Measurements from ENCODE around the gene BMPR1A.

- no peak for TF ChIP-seq CTCF (conservative IDR thresholded peaks at IDR 0.05; ENCODE audit: low read depth, low read length)
- no peak for TF ChIP-seq FOS (IDR thresholded peaks at IDR 0.05; ENCODE audit: low read depth, low read length)
- no peak for TF ChIP-seq POLR2A (IDR thresholded peaks at IDR 0.05; ENCODE audit: low read depth, low read length)
- TF ChIP-seq, protein P1, sequence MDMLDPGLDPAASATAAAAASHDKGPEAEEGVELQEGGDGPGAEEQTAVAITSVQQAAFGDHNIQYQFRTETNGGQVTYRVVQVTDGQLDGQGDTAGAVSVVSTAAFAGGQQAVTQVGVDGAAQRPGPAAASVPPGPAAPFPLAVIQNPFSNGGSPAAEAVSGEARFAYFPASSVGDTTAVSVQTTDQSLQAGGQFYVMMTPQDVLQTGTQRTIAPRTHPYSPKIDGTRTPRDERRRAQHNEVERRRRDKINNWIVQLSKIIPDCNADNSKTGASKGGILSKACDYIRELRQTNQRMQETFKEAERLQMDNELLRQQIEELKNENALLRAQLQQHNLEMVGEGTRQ (IDR thresholded peaks at IDR 0.05; ENCODE audit: low read depth, low read length) = no peak
- TF ChIP-seq RFX5 (IDR thresholded peaks at IDR 0.05; ENCODE audit: low read depth, low read length) = no peak
- no peak for TF ChIP-seq CEBPB (IDR thresholded peaks at IDR 0.05; ENCODE audit: low read depth, low read length)
- TF ChIP-seq RAD21 (IDR thresholded peaks at IDR 0.05; ENCODE audit: low read length) = no peak
- TF ChIP-seq, protein P2, sequence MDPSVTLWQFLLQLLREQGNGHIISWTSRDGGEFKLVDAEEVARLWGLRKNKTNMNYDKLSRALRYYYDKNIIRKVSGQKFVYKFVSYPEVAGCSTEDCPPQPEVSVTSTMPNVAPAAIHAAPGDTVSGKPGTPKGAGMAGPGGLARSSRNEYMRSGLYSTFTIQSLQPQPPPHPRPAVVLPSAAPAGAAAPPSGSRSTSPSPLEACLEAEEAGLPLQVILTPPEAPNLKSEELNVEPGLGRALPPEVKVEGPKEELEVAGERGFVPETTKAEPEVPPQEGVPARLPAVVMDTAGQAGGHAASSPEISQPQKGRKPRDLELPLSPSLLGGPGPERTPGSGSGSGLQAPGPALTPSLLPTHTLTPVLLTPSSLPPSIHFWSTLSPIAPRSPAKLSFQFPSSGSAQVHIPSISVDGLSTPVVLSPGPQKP (IDR thresholded peaks at IDR 0.05; ENCODE audit: borderline replicate concordance, low read depth, low read length) = no peak
- TF ChIP-seq MXI1 (IDR thresholded peaks at IDR 0.05; ENCODE audit: borderline replicate concordance, low read depth, low read length) = no peak
- no peak for TF ChIP-seq RCOR1 (IDR thresholded peaks at IDR 0.05; ENCODE audit: insufficient replicate concordance, low read length)
- TF ChIP-seq CHD1 (IDR thresholded peaks at IDR 0.05; ENCODE audit: low read depth, low read length) = no peak
Measured at GRCh38 chr10:86828145-86828544, 71.7 kb downstream of the BMPR1A start.
